Measurements from ENCODE around the gene VEGFC. TPM values are rescaled to one million over a fixed set of nuclear protein-coding genes. Genes with fewer than 3 reads are reported as not detected.

VEGFC gene
- total and polyA plus RNA-seq, 10 of the 15 experiments (the other 5 are each of a cell fraction or from before 2014, with no cell fraction given) = 0.03 to 0.04 TPM; not detected in 8

DNA sequence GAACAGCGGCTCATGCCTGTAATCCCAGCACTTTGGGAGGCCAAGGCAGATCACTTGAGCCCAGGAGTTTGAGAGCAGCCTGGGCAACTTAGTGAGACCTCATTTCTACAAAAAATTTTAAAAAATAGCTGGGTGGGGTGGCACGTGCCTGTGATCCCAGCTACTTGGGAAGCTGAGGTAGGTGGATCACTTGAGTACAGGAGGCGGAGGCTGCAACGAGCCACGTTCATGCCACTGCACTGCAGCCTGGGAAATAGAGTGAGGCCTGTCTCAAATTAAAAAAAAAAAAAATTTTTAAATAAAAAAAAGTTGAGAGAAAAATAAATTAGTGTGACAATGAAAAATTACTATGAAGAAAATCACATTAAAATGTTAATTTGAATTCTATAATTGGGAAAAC is 10.5 kb downstream of the VEGFC start (continued):
- TF ChIP-seq, protein P1, sequence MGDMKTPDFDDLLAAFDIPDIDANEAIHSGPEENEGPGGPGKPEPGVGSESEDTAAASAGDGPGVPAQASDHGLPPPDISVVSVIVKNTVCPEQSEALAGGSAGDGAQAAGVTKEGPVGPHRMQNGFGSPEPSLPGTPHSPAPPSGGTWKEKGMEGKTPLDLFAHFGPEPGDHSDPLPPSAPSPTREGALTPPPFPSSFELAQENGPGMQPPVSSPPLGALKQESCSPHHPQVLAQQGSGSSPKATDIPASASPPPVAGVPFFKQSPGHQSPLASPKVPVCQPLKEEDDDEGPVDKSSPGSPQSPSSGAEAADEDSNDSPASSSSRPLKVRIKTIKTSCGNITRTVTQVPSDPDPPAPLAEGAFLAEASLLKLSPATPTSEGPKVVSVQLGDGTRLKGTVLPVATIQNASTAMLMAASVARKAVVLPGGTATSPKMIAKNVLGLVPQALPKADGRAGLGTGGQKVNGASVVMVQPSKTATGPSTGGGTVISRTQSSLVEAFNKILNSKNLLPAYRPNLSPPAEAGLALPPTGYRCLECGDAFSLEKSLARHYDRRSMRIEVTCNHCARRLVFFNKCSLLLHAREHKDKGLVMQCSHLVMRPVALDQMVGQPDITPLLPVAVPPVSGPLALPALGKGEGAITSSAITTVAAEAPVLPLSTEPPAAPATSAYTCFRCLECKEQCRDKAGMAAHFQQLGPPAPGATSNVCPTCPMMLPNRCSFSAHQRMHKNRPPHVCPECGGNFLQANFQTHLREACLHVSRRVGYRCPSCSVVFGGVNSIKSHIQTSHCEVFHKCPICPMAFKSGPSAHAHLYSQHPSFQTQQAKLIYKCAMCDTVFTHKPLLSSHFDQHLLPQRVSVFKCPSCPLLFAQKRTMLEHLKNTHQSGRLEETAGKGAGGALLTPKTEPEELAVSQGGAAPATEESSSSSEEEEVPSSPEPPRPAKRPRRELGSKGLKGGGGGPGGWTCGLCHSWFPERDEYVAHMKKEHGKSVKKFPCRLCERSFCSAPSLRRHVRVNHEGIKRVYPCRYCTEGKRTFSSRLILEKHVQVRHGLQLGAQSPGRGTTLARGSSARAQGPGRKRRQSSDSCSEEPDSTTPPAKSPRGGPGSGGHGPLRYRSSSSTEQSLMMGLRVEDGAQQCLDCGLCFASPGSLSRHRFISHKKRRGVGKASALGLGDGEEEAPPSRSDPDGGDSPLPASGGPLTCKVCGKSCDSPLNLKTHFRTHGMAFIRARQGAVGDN (IDR thresholded peaks at IDR 0.05) = no peak
- TF ChIP-seq, protein P2, sequence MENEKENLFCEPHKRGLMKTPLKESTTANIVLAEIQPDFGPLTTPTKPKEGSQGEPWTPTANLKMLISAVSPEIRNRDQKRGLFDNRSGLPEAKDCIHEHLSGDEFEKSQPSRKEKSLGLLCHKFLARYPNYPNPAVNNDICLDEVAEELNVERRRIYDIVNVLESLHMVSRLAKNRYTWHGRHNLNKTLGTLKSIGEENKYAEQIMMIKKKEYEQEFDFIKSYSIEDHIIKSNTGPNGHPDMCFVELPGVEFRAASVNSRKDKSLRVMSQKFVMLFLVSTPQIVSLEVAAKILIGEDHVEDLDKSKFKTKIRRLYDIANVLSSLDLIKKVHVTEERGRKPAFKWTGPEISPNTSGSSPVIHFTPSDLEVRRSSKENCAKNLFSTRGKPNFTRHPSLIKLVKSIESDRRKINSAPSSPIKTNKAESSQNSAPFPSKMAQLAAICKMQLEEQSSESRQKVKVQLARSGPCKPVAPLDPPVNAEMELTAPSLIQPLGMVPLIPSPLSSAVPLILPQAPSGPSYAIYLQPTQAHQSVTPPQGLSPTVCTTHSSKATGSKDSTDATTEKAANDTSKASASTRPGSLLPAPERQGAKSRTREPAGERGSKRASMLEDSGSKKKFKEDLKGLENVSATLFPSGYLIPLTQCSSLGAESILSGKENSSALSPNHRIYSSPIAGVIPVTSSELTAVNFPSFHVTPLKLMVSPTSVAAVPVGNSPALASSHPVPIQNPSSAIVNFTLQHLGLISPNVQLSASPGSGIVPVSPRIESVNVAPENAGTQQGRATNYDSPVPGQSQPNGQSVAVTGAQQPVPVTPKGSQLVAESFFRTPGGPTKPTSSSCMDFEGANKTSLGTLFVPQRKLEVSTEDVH (IDR thresholded peaks at IDR 0.05; ENCODE audit: low read depth, partially characterized antibody) = no peak
- TF ChIP-seq EZH2 (IDR thresholded peaks at IDR 0.05; ENCODE audit: borderline replicate concordance, control insufficient read depth, low read depth, low read length) (no peak), WRNIP1 (IDR thresholded peaks at IDR 0.05; ENCODE audit: borderline replicate concordance, low read depth, low read length) (no peak), RB1 (IDR thresholded peaks at IDR 0.05; ENCODE audit: borderline replicate concordance) (no peak), MYB (IDR thresholded peaks at IDR 0.05; ENCODE audit: borderline replicate concordance, low read depth, low read length) (no peak), ETV6 (conservative IDR thresholded peaks at IDR 0.05 in 1 of 2, IDR thresholded peaks at IDR 0.05 in 1 of 2; ENCODE audit: borderline replicate concordance in 1 of 2, low read depth in 1 of 2) (no peak), SREBF2 (IDR thresholded peaks at IDR 0.05; ENCODE audit: low read length) (no peak), CEBPB (IDR thresholded peaks at IDR 0.05; ENCODE audit: borderline replicate concordance in 1 of 2, low read depth in 2 of 2, low read length in 2 of 2) (no peak), RELA (IDR thresholded peaks at IDR 0.05; ENCODE audit: borderline replicate concordance, partially characterized antibody) (no peak)
- TF ChIP-seq, protein P3, sequence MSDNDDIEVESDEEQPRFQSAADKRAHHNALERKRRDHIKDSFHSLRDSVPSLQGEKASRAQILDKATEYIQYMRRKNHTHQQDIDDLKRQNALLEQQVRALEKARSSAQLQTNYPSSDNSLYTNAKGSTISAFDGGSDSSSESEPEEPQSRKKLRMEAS (IDR thresholded peaks at IDR 0.05; ENCODE audit: low read depth, low read length) = no peak
- TF ChIP-seq, protein P4, sequence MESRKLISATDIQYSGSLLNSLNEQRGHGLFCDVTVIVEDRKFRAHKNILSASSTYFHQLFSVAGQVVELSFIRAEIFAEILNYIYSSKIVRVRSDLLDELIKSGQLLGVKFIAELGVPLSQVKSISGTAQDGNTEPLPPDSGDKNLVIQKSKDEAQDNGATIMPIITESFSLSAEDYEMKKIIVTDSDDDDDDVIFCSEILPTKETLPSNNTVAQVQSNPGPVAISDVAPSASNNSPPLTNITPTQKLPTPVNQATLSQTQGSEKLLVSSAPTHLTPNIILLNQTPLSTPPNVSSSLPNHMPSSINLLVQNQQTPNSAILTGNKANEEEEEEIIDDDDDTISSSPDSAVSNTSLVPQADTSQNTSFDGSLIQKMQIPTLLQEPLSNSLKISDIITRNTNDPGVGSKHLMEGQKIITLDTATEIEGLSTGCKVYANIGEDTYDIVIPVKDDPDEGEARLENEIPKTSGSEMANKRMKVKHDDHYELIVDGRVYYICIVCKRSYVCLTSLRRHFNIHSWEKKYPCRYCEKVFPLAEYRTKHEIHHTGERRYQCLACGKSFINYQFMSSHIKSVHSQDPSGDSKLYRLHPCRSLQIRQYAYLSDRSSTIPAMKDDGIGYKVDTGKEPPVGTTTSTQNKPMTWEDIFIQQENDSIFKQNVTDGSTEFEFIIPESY (IDR thresholded peaks at IDR 0.05) = no peak
